ENCODE data around the gene PRRT4.

The PRRT4 gene

GRCh38 chr7:128406314-128407232, 45.1 kb upstream of the PRRT4 start:
- H3K27ac ChIP-seq, result no peak overlapping the region
- TF ChIP-seq ZFX (IDR thresholded peaks at IDR 0.05; ENCODE audit: borderline replicate concordance) (no peak), CTCF (IDR thresholded peaks at IDR 0.05) (no peak)

- TF ChIP-seq CTCF (IDR thresholded peaks at IDR 0.05) (no peak; the same call in 1 of the 2 replicates), ZFX (IDR thresholded peaks at IDR 0.05; ENCODE audit: borderline replicate concordance) (no peak)
- H3K27ac ChIP-seq, result peak overlapping the region; percentile 67
These were observed 44.2 kb upstream of the PRRT4 start for GRCh38 chr7:128405471-128406313.

- peak overlapping the region; percentile 67 for H3K27ac ChIP-seq
- peak; percentile 32 for TF ChIP-seq CTCF (IDR thresholded peaks at IDR 0.05)
- TF ChIP-seq ZFX (IDR thresholded peaks at IDR 0.05; ENCODE audit: borderline replicate concordance), result no peak
These were observed 43.5 kb upstream of the PRRT4 start for GRCh38 chr7:128404886-128405470.

- TF ChIP-seq CTCF (IDR thresholded peaks at IDR 0.05) (no peak), ZFX (IDR thresholded peaks at IDR 0.05; ENCODE audit: borderline replicate concordance) (no peak)
These were observed 42.7 kb upstream of the PRRT4 start for GRCh38 chr7:128404143-128404681.

GRCh38 chr7:128403676-128404075, 42.2 kb upstream of the PRRT4 start:
- H3K27ac ChIP-seq, result no peak overlapping the region
- TF ChIP-seq ZFX (IDR thresholded peaks at IDR 0.05; ENCODE audit: borderline replicate concordance) (no peak), CTCF (IDR thresholded peaks at IDR 0.05) (no peak)

More at GRCh38 chr7:128404143-128404681, 42.7 kb upstream of the PRRT4 start:
- peak overlapping the region; percentile 67 for H3K27ac ChIP-seq

GRCh38 chr7:128402356-128402755, 40.9 kb upstream of the PRRT4 start:
- no peak overlapping the region for H3K27ac ChIP-seq
- TF ChIP-seq ZFX (IDR thresholded peaks at IDR 0.05; ENCODE audit: borderline replicate concordance) (no peak), CTCF (IDR thresholded peaks at IDR 0.05) (no peak)

Data from 22Rv1 (cell line).